K562 (cell line): Measurements from ENCODE around the gene PLOD1. TPM values are rescaled to one million over a fixed set of nuclear protein-coding genes. Genes with fewer than 3 reads are reported as not detected.
A peak's percentile ranks its signal among the peaks of the same experiment; 100 is the strongest.

ENCODE experiments used
- ARID4B ChIP-seq: sonication (generic); formaldehyde crosslinking; IDR thresholded peaks from 2 replicates; pipeline ENCODE4 v1.8.0; 2022; ENCODE audit warnings: mild to moderate bottlenecking, missing genetic modification reagents
- FOSL1 ChIP-seq: fragments of 200-800 bp; sonication (Bioruptor generic); conservative IDR thresholded peaks from 2 replicates; pipeline ENCODE4 v1.6.1; 2016; ENCODE audit warnings: missing genetic modification characterization, missing compliant biosample characterization
- HDAC2 ChIP-seq: fragments of 450-650 bp; IDR thresholded peaks from 2 replicates; pipeline ENCODE4 v1.6.1; 2016; ENCODE audit warnings: mild to moderate bottlenecking
- MCM7 ChIP-seq, 2 experiments: fragments of 450-650 bp; IDR thresholded peaks; 2 replicates each; pipeline ENCODE4 v1.6.1; 2016 to 2018
- MTA1 ChIP-seq: fragments of 450-650 bp; IDR thresholded peaks from 2 replicates; pipeline ENCODE4 v1.6.1; 2017; ENCODE audit warnings: borderline replicate concordance
- MYC ChIP-seq, 2 experiments: fragments of 250-450 bp in 1 of 2; sonication (Bioruptor Pico) in 1 of 2; IDR thresholded peaks; 2 replicates each; pipeline versions ENCODE4 v1.5.1 to v1.6.1; 2012 to 2021; ENCODE audit warnings: low read depth in 2 of 2, borderline replicate concordance in 1 of 2, improper control_type of control experiment in 1 of 2, low read length in 1 of 2, mild to moderate bottlenecking in 1 of 2, moderate library complexity in 1 of 2
- NBN ChIP-seq: fragments of 450-650 bp; IDR thresholded peaks from 2 replicates; pipeline ENCODE4 v1.6.1; 2016; ENCODE audit warnings: low read depth, mild to moderate bottlenecking
- NONO ChIP-seq, 2 experiments: fragments of 200-400 bp in 1 of 2; fragments of 450-650 bp in 1 of 2; formaldehyde crosslinking in 1 of 2; IDR thresholded peaks; 2 replicates each; pipeline ENCODE4 v1.6.1; 2017; ENCODE audit warnings: low read depth in 2 of 2, mild to moderate bottlenecking in 2 of 2, moderate library complexity in 2 of 2, low read length in 1 of 2
- POLR2AphosphoS5 ChIP-seq: IDR thresholded peaks from 2 replicates; pipeline ENCODE4 v1.6.1; 2011; ENCODE audit warnings: mild to moderate bottlenecking, low read depth, low read length, moderate library complexity; ENCODE audit not compliant: control insufficient read depth, insufficient read depth
- POLR3A ChIP-seq: IDR thresholded peaks from 2 replicates; pipeline ENCODE4 v1.6.1; 2011; ENCODE audit warnings: borderline replicate concordance, mild to moderate bottlenecking, moderate library complexity; ENCODE audit not compliant: insufficient read length, insufficient read depth; ENCODE audit errors: extremely low read depth
- PRMT5 ChIP-seq: sonication (generic); formaldehyde crosslinking; IDR thresholded peaks from 2 replicates; pipeline ENCODE4 v1.5.0; 2020; ENCODE audit warnings: missing genetic modification reagents
- RBM22 ChIP-seq: fragments of 200-400 bp; formaldehyde crosslinking; IDR thresholded peaks from 2 replicates; pipeline ENCODE4 v1.6.1; 2018; ENCODE audit warnings: low read length, low read depth; ENCODE audit not compliant: poor library complexity, severe bottlenecking
- SMAD2 ChIP-seq: fragments of 150-350 bp; IDR thresholded peaks from 2 replicates; pipeline ENCODE4 v1.6.1; 2014; ENCODE audit warnings: low read depth, mild to moderate bottlenecking, low read length
- SRF ChIP-seq, 2 experiments: fragments of 250-450, 450-650 bp in 1 of 2; sonication (Bioruptor Pico) in 1 of 2; sonication (generic) in 1 of 2; formaldehyde crosslinking; IDR thresholded peaks; 2 replicates each; pipeline versions ENCODE4 v1.5.0 to v1.5.1; 2020 to 2022; ENCODE audit warnings: mild to moderate bottlenecking in 1 of 2, missing genetic modification reagents in 1 of 2
- SRSF7 ChIP-seq: fragments of 200-400 bp; formaldehyde crosslinking; optimal IDR thresholded peaks from 2 replicates; pipeline ENCODE3; 2017; ENCODE audit warnings: mild to moderate bottlenecking, low read depth, low read length
- polyA plus RNA-seq, 8 experiments: library from polyadenylated mRNA; depleted of rRNA in 4 of 8; stranded (reverse) in 5 of 8; unstranded in 3 of 8; fragments of >200 nt; fragmentation: Nextera tagmentation in 2 of 8; fragmentation: Illumina TruSeq in 1 of 8; extraction: Ambion mirVana in 2 of 8; extraction: Trizol in 1 of 8; gene quantifications; 2 replicates each; pipeline versions ENCODE4 v1.2.1 to v1.2.3, GENCODE V29; 2011 to 2014; ENCODE audit warnings: inconsistent platforms in 1 of 8, missing spikeins in 1 of 8
- total RNA-seq, 7 experiments: library from RNA; depleted of rRNA in 6 of 7; stranded (reverse); fragments of >200 nt in 6 of 7; fragmentation: Illumina TruSeq in 2 of 7; extraction: Trizol in 2 of 7; gene quantifications; 2 replicates each; pipeline versions ENCODE4 v1.2.1 to v1.2.3, GENCODE V29; 2011 to 2021; ENCODE audit warnings: low replicate concordance in 1 of 7
- TF ChIP-seq, protein P1 (sequence below): fragments of 250-450 bp; sonication (Bioruptor Pico); IDR thresholded peaks from 2 replicates; pipeline ENCODE4 v1.4.0; 2020; ENCODE audit warnings: borderline replicate concordance
- TF ChIP-seq, protein P2 (sequence below): fragments of 450-650 bp; conservative IDR thresholded peaks from 2 replicates; pipeline ENCODE4 v1.6.1; 2016; ENCODE audit warnings: missing genetic modification characterization, low read depth, mild to moderate bottlenecking, missing compliant biosample characterization, moderate library complexity
- TF ChIP-seq, protein P3 (sequence below): fragments of 450-650 bp; formaldehyde crosslinking; IDR thresholded peaks from 2 replicates; pipeline ENCODE4 v1.4.0; 2020; ENCODE audit warnings: mild to moderate bottlenecking

The PLOD1 gene
- total and polyA plus RNA-seq, 9 of the 15 experiments (the other 6 are each of a cell fraction or from before 2014, with no cell fraction given): 16.6 to 90.8 (median 52.7) TPM

- peak; percentile 56; the same call in 1 of the 2 replicates for TF ChIP-seq ARID4B (CRISPR knock-in tag)
- TF ChIP-seq MTA1: peak; percentile 100
- TF ChIP-seq HDAC2: peak; percentile 66
- TF ChIP-seq MYC (IDR thresholded peaks at IDR 0.05; ENCODE audit: low read depth, low read length): peak; percentile 68
- peak; percentile 57; the same call in 1 of the 2 replicates for TF ChIP-seq MYC (CRISPR knock-in tag; IDR thresholded peaks at IDR 0.05; ENCODE audit: borderline replicate concordance, low read depth)
- TF ChIP-seq, protein P1, sequence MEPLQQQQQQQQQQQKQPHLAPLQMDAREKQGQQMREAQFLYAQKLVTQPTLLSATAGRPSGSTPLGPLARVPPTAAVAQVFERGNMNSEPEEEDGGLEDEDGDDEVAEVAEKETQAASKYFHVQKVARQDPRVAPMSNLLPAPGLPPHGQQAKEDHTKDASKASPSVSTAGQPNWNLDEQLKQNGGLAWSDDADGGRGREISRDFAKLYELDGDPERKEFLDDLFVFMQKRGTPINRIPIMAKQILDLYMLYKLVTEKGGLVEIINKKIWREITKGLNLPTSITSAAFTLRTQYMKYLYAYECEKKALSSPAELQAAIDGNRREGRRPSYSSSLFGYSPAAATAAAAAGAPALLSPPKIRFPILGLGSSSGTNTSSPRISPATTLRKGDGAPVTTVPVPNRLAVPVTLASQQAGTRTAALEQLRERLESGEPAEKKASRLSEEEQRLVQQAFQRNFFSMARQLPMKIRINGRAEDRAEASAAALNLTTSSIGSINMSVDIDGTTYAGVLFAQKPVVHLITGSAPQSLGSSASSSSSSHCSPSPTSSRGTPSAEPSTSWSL: 0 out of 2 replicates have a peak, but pooled peaks have one; percentile 67
- TF ChIP-seq, protein P2, sequence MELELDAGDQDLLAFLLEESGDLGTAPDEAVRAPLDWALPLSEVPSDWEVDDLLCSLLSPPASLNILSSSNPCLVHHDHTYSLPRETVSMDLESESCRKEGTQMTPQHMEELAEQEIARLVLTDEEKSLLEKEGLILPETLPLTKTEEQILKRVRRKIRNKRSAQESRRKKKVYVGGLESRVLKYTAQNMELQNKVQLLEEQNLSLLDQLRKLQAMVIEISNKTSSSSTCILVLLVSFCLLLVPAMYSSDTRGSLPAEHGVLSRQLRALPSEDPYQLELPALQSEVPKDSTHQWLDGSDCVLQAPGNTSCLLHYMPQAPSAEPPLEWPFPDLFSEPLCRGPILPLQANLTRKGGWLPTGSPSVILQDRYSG (tag): no peak
- no peak for TF ChIP-seq POLR3A
- peak; percentile 86 for TF ChIP-seq NBN
- no peak for TF ChIP-seq MCM7 (IDR thresholded peaks at IDR 0.05)
- TF ChIP-seq POLR2AphosphoS5: peak; percentile 91
- peak in 1 of 2 experiments; percentile 72; a peak in 2 of 4 replicates for TF ChIP-seq SRF (CRISPR knock-in tag; IDR thresholded peaks at IDR 0.05)
- peak; percentile 94 for TF ChIP-seq FOSL1 (tag)
- TF ChIP-seq, protein P3, sequence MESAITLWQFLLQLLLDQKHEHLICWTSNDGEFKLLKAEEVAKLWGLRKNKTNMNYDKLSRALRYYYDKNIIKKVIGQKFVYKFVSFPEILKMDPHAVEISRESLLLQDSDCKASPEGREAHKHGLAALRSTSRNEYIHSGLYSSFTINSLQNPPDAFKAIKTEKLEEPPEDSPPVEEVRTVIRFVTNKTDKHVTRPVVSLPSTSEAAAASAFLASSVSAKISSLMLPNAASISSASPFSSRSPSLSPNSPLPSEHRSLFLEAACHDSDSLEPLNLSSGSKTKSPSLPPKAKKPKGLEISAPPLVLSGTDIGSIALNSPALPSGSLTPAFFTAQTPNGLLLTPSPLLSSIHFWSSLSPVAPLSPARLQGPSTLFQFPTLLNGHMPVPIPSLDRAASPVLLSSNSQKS: no peak
- no peak; a peak in 1 of 4 replicates for TF ChIP-seq NONO (IDR thresholded peaks at IDR 0.05; ENCODE audit: low read depth in 2 of 2, low read length in 1 of 2)
- TF ChIP-seq SMAD2: no peak
- peak; percentile 30 for TF ChIP-seq RBM22
- TF ChIP-seq PRMT5 (CRISPR knock-in tag): no peak
- no peak for TF ChIP-seq SRSF7
Measured at GRCh38 chr1:11979851-11980675, 45.5 kb downstream of the PLOD1 start, which contains the start of gene MFN2 (continued).
